ENCODE measurements around the gene OR2Z1. TPM values are rescaled to one million over a fixed set of nuclear protein-coding genes. Genes with fewer than 3 reads are reported as not detected.

Gene OR2Z1
- total and polyA plus RNA-seq, 2 of the 4 experiments (the other 2 are of a cell fraction), result not detected

DNA sequence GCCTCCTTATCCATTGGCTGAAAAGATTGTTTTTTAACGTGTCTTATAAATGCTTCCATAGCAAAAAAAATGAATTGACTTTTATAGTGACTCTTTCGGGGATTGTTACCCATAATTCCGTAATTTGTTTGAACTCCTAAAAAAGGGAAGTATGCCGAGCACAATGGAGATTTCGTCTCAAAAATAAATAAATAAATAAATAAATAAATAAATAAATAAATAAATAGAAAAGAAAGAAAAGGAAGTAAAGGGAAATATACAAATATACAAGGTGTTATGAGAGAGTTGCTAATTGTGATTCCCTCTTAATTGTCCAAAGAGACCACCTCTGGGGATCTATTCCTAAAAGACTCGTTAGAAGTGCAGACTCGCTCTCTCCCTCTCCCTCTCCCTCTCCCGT, 16.9 kb downstream of the OR2Z1 start:
- no peaks in the 10 kb centered on the region for H3K27me3 ChIP-seq (ENCODE audit: control insufficient read depth, insufficient read depth, low read length)
- H2BK20ac ChIP-seq (ENCODE audit: low read depth, low read length), result no peak overlapping the region
- no peaks in the 10 kb centered on the region for H3K4me1 ChIP-seq (ENCODE audit: control insufficient read depth, insufficient read depth, low read length)
- no peak overlapping the region for H3K18ac ChIP-seq (ENCODE audit: low read depth, low read length)
- H3K27ac ChIP-seq (ENCODE audit: insufficient read depth, low read length), result no peak overlapping the region
- H3K4me2 ChIP-seq (ENCODE audit: low read depth, low read length), result no peak overlapping the region
- no peaks in the 10 kb centered on the region for H4K20me1 ChIP-seq (ENCODE audit: insufficient read depth, low read length)
- ChIA-PET POLR2A (ENCODE audit: unreplicated experiment) (no interaction called here), CTCF (no interaction called here)
- no peak overlapping the region for H2BK15ac ChIP-seq (ENCODE audit: low read depth, low read length)
- no TSS peak for BruUV-seq (replicated peaks)
- no peak overlapping the region for H4K91ac ChIP-seq (ENCODE audit: insufficient read depth, low read depth, low read length)
- H2AFZ ChIP-seq (replicated peaks; ENCODE audit: low read length, poor library complexity), result no peak overlapping the region
- H2BK5ac ChIP-seq (ENCODE audit: low read depth, low read length, poor library complexity, severe bottlenecking), result no peak overlapping the region
- H3K79me1 ChIP-seq (ENCODE audit: low read depth in 1 of 2, low read length in 2 of 2), result no peaks in the 10 kb centered on the region
- no peak overlapping the region for H3K4ac ChIP-seq (ENCODE audit: low read depth, low read length)
- in situ Hi-C loops (cut with MboI; ENCODE audit: low sequenced_read_pairs) (no loop called here), dilution Hi-C loops (cut with HindIII; ENCODE audit: low sequenced_read_pairs, unreplicated experiment) (no loop called here), intact Hi-C loops (cut with micrococcal nuclease) (no loop called here)
- no peak overlapping the region for H4K5ac ChIP-seq (ENCODE audit: low read depth, low read length)
- H3K23ac ChIP-seq (ENCODE audit: low read depth, low read length), result no peak overlapping the region
- no peak overlapping the region for H3K4me3 ChIP-seq (ENCODE audit: insufficient read depth, low read depth, low read length)
- WGBS, 2 experiments (ENCODE audit: extremely low coverage in 2 of 2, insufficient read length in 1 of 2), result no CpG with 5 or more reads among the region's 8 CpGs
- peaks cover 7% of the 10 kb centered on the region for H3K9me3 ChIP-seq (ENCODE audit: control insufficient read depth, insufficient read depth, low read length)
- H3K14ac ChIP-seq (replicated peaks; ENCODE audit: low read depth, low read length), result no peak overlapping the region
- no peak overlapping the region for H2AK5ac ChIP-seq (ENCODE audit: low read depth, low read length)
- no peak overlapping the region for H3K9ac ChIP-seq (ENCODE audit: low read depth, low read length)
- DNase-seq (no peak), ATAC-seq (ENCODE audit: low read depth) (no peak)
- TF ChIP-seq MAZ (IDR thresholded peaks at IDR 0.05; ENCODE audit: borderline replicate concordance, low read depth, low read length) (no peak), NFE2L2 (IDR thresholded peaks at IDR 0.05; ENCODE audit: low read depth, low read length) (no peak), SMC3 (IDR thresholded peaks at IDR 0.05; ENCODE audit: low read depth, low read length) (no peak), MXI1 (IDR thresholded peaks at IDR 0.05; ENCODE audit: borderline replicate concordance, low read depth, low read length) (no peak), RAD21 (IDR thresholded peaks at IDR 0.05; ENCODE audit: low read length) (no peak), RFX5 (IDR thresholded peaks at IDR 0.05; ENCODE audit: low read depth, low read length) (no peak), FOS (IDR thresholded peaks at IDR 0.05; ENCODE audit: low read depth, low read length) (no peak), CHD1 (IDR thresholded peaks at IDR 0.05; ENCODE audit: low read depth, low read length) (no peak), CEBPB (IDR thresholded peaks at IDR 0.05; ENCODE audit: low read depth, low read length) (no peak), BHLHE40 (IDR thresholded peaks at IDR 0.05; ENCODE audit: low read depth, low read length) (no peak), POLR2A (IDR thresholded peaks at IDR 0.05; ENCODE audit: low read depth, low read length) (no peak), RCOR1 (IDR thresholded peaks at IDR 0.05; ENCODE audit: insufficient replicate concordance, low read length) (no peak)
- TF ChIP-seq, protein P1, sequence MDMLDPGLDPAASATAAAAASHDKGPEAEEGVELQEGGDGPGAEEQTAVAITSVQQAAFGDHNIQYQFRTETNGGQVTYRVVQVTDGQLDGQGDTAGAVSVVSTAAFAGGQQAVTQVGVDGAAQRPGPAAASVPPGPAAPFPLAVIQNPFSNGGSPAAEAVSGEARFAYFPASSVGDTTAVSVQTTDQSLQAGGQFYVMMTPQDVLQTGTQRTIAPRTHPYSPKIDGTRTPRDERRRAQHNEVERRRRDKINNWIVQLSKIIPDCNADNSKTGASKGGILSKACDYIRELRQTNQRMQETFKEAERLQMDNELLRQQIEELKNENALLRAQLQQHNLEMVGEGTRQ (IDR thresholded peaks at IDR 0.05; ENCODE audit: low read depth, low read length), result no peak
- TF ChIP-seq, protein P2, sequence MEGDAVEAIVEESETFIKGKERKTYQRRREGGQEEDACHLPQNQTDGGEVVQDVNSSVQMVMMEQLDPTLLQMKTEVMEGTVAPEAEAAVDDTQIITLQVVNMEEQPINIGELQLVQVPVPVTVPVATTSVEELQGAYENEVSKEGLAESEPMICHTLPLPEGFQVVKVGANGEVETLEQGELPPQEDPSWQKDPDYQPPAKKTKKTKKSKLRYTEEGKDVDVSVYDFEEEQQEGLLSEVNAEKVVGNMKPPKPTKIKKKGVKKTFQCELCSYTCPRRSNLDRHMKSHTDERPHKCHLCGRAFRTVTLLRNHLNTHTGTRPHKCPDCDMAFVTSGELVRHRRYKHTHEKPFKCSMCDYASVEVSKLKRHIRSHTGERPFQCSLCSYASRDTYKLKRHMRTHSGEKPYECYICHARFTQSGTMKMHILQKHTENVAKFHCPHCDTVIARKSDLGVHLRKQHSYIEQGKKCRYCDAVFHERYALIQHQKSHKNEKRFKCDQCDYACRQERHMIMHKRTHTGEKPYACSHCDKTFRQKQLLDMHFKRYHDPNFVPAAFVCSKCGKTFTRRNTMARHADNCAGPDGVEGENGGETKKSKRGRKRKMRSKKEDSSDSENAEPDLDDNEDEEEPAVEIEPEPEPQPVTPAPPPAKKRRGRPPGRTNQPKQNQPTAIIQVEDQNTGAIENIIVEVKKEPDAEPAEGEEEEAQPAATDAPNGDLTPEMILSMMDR (conservative IDR thresholded peaks at IDR 0.05; ENCODE audit: low read depth, low read length), result no peak
- H4K8ac ChIP-seq (ENCODE audit: low read depth in 2 of 2, low read length in 2 of 2), result no peak overlapping the region
- no peak overlapping the region for H3K56ac ChIP-seq (ENCODE audit: extremely low read depth, insufficient read depth, low read length)
- H3K9me1 ChIP-seq (ENCODE audit: insufficient read depth, low read length), result no peaks in the 10 kb centered on the region
- H3K36me3 ChIP-seq (ENCODE audit: control insufficient read depth, insufficient read depth, low read length), result no peaks in the 10 kb centered on the region
- no peak overlapping the region for H2BK120ac ChIP-seq (ENCODE audit: low read depth, low read length)
- H2AK9ac ChIP-seq (replicated peaks; ENCODE audit: low read depth, low read length, poor library complexity), result no peak overlapping the region

All from IMR-90 (cell line).